Rectal smooth muscle tissue (tissue), 1 donor: ENCODE measurements around the gene E2F7.

Experiments
- H3K27ac ChIP-seq: one replicate; pipeline ENCODE4 v1.7.0; 2013; ENCODE audit warnings: low read depth, low read length, inconsistent platforms
- H3K27me3 ChIP-seq: one replicate; pipeline ENCODE4 v1.7.0; 2013; ENCODE audit warnings: low read length; ENCODE audit not compliant: control insufficient read depth, insufficient read depth
- H3K36me3 ChIP-seq: one replicate; pipeline ENCODE4 v1.7.0; 2013; ENCODE audit warnings: low read length; ENCODE audit not compliant: control insufficient read depth, insufficient read depth
- H3K4me1 ChIP-seq: one replicate; pipeline ENCODE4 v1.7.0; 2013; ENCODE audit warnings: low read length; ENCODE audit not compliant: control insufficient read depth, insufficient read depth
- H3K4me3 ChIP-seq: one replicate; pipeline ENCODE4 v1.7.0; 2013; ENCODE audit warnings: low read length
- H3K9ac ChIP-seq: one replicate; pipeline ENCODE4 v1.7.0; 2013; ENCODE audit warnings: low read length

Gene E2F7

DNA sequence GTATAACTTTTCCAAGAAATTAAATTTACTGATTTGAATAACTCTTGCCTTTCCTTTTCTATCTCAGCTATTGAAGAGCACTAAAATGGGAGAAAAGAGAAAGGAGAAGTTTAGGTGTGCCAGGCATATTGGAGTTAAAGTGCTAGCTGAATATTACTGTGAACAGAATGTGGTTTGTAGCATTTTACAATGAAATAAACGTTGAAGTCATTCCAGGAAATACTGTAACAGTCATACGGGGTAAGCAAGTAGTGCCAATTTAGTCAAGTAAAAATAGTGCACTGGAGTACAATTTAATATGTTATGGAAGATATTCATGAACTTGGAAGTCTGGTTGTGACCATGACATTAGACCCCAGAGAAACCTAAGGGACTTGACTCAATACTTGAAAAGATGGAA is 62.1 kb downstream of the E2F7 start:
- Histone ChIP-seq H3K4me3 (no peak overlapping the region), H3K4me1 (no peaks in the 10 kb centered on the region), H3K36me3 (no peaks in the 10 kb centered on the region), H3K27ac (no peak overlapping the region), H3K9ac (no peak overlapping the region), H3K27me3 (no peaks in the 10 kb centered on the region)

DNA sequence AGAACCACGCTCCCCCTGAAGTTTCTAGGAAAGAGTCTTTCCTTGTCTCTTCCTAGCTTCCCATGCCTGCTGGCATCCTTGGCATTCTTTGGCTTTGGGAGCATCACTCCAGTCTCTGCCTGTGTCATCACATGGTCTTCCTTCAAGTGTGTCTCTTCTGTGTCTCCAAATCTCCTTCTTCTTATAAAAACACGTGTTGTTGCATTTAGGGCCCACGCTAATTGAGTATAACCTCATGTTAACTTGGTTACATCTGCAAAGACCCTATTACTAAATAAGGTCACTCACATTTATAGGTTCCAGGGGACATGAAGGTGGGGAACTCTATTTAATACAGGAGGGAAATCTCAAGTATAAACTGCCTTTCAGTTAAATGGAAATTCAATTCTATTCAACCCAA is 63.0 kb downstream of the E2F7 start:
- Histone ChIP-seq H3K4me1 (no peaks in the 10 kb centered on the region), H3K27me3 (no peaks in the 10 kb centered on the region), H3K36me3 (no peaks in the 10 kb centered on the region), H3K9ac (no peak overlapping the region), H3K4me3 (no peak overlapping the region), H3K27ac (no peak overlapping the region)

DNA sequence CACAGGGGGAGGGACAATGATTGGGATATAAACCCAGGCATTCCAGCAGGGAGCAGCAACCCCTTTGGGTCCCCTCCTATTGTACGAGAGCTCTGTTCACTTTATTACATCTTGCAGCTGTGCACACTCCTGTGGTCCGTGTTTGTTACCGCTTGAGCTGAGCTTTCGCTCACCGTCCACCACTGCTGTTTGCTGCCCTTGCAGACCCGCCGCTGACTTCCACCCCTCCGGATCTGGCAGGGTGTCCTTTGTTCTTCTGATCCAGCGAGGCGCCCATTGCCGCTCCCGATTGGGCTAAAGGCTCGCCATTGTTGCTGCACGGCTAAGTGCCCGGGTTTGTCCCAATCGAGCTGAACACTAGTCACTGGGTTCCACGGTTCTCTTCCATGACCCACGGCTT is 64.1 kb downstream of the E2F7 start:
- Histone ChIP-seq H3K27me3 (no peaks in the 10 kb centered on the region), H3K36me3 (no peaks in the 10 kb centered on the region), H3K27ac (no peak overlapping the region), H3K4me3 (no peak overlapping the region), H3K9ac (no peak overlapping the region), H3K4me1 (no peaks in the 10 kb centered on the region)

DNA sequence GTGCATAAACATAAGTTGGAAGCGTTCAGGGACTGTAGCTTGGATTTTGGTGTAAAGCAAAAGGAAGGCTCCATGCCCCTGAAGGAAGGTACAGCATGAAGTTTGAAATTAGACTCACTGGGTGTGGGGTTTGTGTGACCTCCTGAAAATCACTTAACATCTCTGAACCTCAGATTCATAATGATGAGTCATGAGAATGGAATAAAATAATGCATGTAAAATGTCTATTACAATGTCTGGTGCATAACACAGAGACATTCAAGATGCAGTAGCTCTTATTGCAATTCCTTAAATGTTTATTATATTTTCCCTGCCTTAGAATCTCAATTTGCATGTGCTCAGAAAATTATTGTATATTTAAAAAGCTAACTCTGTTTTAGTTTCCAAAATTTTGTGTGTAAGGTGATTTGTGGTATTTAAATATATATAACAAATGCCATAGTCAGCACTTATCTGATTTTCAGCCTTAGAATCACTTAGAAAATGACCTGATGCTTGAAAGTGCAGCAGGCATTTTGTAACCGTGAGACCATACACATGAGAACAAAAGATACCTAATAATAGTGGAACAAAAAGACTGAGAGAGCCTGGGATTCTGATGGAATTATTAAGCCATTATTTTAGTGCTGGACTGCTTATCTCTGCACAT is 66.3 kb downstream of the E2F7 start:
- Histone ChIP-seq H3K9ac (no peak overlapping the region), H3K27me3 (no peaks in the 10 kb centered on the region), H3K27ac (no peak overlapping the region), H3K4me1 (no peaks in the 10 kb centered on the region), H3K4me3 (no peak overlapping the region), H3K36me3 (no peaks in the 10 kb centered on the region)

DNA sequence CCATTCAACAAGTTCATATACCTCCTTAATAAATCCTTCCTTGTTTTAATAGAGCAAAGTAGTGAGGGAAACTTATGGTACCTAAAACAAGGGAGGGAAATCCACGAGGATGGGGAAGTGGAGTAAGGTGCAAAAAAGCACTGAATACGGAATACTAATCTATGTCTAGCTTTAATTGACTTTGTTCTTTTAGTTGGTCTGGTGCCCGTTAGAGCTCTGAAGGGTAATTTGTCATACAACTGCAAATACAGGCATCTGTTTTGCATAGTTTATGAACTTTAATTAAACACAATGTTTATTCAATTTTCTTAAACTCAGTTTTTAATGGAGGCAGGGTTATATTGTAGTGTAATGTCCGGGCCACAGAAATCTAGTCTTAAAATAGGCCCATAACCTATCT is 67.0 kb downstream of the E2F7 start:
- no peak overlapping the region for H3K9ac ChIP-seq
- H3K36me3 ChIP-seq = no peaks in the 10 kb centered on the region
- H3K4me1 ChIP-seq = no peaks in the 10 kb centered on the region
- no peak overlapping the region for H3K27ac ChIP-seq
- no peak overlapping the region for H3K4me3 ChIP-seq
- no peaks in the 10 kb centered on the region for H3K27me3 ChIP-seq

DNA sequence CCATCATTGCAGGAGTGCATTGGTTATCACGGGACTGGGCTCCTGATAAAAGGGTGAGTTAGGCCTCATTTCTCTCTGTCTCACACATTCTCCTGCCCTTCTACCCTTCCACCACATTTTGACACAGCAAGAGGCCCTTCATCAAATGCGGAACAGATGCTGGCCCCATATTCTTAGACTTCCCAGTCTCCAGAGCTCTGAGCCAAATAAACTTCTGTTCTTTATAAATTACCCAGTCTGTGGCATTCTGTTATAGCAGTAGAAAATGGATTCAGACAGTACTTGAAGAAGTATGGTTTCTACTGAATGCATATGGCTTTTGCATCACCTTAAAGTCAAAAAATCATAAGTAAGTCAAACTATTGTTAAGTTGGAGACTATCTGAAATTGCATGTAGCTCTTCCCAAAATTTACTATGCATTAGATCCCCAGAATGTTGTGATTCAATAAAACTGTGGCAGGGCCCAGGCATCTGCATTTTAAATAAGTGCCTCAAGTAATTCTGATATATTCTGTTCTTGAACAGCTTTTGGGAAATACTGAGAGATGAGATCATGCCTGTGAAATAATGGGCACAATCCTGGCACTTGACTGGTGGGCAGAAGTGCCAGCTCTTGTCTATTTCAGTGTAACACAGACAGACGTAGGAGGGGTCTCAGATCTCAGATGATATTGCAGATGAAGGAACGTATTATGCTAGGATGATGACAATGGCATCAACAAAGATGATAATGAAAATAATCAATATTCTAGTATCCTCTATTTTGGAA is 68.2 kb downstream of the E2F7 start:
- H3K27me3 ChIP-seq = no peaks in the 10 kb centered on the region
- no peak overlapping the region for H3K27ac ChIP-seq
- no peak overlapping the region for H3K9ac ChIP-seq
- H3K4me1 ChIP-seq = no peaks in the 10 kb centered on the region
- H3K36me3 ChIP-seq = no peaks in the 10 kb centered on the region
- H3K4me3 ChIP-seq = no peak overlapping the region

DNA sequence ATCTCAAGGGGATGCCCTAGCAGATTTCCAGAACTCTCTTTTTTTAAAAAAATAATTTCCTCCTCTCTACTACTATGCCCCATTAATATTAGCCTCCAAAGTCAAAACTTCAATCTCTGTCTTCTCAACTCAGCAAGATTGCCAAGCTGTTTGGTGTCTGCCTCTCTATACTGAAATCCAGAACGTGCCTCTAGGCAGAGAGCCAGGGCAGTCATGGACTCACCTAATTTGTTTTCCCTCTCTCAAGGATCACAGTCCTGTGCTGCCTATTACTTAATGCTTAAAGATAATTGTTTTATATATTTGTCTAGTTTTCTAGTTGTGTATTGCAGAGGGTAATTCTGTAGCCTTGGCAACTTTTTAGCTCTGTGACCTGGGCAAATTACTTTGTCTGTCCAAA is 74.7 kb downstream of the E2F7 start:
- no peak overlapping the region for H3K4me3 ChIP-seq
- H3K36me3 ChIP-seq = no peaks in the 10 kb centered on the region
- H3K27me3 ChIP-seq = no peaks in the 10 kb centered on the region
- no peak overlapping the region for H3K9ac ChIP-seq
- H3K27ac ChIP-seq = no peak overlapping the region
- no peaks in the 10 kb centered on the region for H3K4me1 ChIP-seq

DNA sequence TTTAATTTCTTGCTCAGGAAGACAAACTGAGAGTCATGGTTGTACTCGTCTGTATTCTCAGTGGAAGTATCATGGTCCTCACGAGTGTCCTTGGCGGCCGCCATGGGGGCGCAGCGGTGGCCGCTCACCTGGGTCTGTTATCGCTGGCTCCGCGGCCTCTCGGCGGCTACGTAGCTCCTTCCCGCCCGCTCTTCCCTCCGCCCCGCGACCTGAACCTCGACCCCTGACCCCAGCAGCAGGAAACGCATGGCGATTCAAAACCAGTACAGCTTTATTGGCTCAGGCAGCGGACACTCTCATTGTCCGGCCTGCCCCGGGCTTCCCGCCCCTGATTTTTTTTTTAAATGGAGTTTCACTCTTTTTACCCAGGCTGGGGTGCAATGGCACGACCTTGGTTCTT is 80.8 kb downstream of the E2F7 start:
- H3K27ac ChIP-seq = no peak overlapping the region
- no peaks in the 10 kb centered on the region for H3K4me1 ChIP-seq
- H3K36me3 ChIP-seq = no peaks in the 10 kb centered on the region
- no peaks in the 10 kb centered on the region for H3K27me3 ChIP-seq
- H3K9ac ChIP-seq = no peak overlapping the region
- H3K4me3 ChIP-seq = no peak overlapping the region

DNA sequence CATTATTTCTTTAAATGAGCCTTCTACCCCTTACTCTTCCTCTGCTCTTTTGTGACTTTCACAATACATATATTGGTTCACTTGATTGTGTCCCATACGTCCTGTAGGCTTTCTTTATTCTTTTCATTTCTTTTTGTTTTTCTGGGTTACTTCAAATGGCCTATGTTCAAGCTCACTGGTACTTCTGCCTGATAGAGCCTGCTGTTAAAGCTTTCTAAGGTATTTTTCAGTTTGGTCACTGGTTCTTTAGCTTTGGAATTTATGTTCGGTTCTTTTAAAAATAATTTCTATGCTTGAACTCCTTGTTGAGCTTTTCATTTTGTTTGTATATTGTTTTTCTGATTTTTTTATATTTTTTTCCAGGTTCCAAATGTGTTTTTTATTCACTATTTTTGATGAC is 81.9 kb downstream of the E2F7 start:
- Histone ChIP-seq H3K9ac (no peak overlapping the region), H3K36me3 (no peaks in the 10 kb centered on the region), H3K4me1 (no peaks in the 10 kb centered on the region), H3K4me3 (no peak overlapping the region), H3K27me3 (no peaks in the 10 kb centered on the region), H3K27ac (no peak overlapping the region)

DNA sequence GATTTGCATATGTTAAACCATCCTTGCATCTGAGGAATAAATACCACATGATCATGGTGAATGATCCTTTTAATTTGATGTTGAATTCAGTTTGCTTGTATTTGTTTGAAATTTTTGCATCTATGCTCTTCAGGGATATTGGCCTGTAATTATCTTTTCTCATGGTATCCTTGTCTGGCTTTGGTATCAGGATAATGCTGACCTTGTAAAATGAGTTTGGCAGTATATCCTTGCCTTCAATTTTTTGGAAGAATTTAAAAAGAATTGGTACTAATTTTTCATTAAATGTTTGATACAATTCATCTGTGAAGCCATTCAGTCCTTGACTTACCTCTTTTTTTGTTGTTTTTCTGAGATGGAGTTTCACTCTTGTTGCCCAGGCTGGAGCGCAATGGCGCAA is 85.2 kb downstream of the E2F7 start:
- H3K9ac ChIP-seq = no peak overlapping the region
- H3K27me3 ChIP-seq = no peaks in the 10 kb centered on the region
- H3K27ac ChIP-seq = no peak overlapping the region
- H3K4me3 ChIP-seq = no peak overlapping the region
- H3K4me1 ChIP-seq = no peaks in the 10 kb centered on the region
- H3K36me3 ChIP-seq = no peaks in the 10 kb centered on the region

DNA sequence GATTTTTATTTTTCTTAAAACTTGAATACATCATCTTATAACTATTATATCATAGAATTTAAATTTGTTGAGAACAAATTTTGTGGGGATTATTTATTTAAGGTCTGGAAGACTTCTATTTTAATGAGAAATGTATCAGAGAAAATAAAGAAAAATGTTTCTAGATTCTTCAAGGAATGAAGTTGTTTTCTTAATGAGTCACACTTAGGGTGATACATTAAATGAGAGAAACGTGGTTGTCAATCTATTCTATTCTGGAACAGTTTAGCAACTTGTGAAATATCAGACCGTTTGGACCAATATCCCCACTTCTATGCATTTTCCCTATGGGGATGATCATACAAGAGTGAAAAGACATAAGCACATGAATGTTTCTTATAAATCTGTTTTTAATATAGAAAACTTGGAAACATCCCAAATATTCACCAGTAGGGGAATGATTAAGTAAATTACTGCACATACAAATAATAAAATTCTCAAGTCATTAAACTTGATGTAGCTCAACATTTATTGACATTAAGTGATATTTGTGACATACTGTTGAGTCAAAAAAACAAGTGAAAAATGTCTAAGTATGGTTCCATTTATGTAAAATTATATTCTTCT is 88.5 kb downstream of the E2F7 start:
- H3K4me3 ChIP-seq = no peak overlapping the region
- H3K9ac ChIP-seq = no peak overlapping the region
- H3K27ac ChIP-seq = no peak overlapping the region
- no peaks in the 10 kb centered on the region for H3K4me1 ChIP-seq
- no peaks in the 10 kb centered on the region for H3K36me3 ChIP-seq
- no peaks in the 10 kb centered on the region for H3K27me3 ChIP-seq
